Measurements from ENCODE around the gene R3HDM2.

DNA sequence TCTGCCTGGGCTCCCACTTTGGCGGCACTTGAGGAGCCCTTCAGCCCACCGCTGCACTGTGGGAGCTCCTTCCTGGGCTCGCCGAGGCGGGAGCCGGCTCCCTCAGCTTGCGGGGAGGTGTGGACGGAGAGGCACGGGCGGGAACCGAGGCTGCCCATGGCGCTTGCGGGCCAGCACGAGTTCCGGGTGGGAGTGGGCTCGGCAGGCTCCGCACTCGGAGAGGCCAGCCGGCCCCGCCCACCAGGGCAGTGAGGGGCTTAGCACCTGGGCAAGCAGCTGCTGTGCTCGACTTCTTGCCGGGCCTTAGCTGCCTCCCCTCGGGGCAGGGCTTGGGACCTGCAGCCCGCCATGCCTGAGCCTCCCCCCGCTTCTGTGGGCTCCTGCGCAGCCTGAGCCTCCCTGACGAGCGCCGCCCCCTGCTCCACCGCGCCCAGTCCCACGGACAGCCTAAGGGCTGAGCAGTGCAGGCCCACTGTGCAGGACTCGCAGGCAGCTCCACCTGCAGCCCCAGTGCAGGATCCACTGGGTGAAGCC lies 44.6 kb downstream of the R3HDM2 start:
- TF ChIP-seq, protein P1, sequence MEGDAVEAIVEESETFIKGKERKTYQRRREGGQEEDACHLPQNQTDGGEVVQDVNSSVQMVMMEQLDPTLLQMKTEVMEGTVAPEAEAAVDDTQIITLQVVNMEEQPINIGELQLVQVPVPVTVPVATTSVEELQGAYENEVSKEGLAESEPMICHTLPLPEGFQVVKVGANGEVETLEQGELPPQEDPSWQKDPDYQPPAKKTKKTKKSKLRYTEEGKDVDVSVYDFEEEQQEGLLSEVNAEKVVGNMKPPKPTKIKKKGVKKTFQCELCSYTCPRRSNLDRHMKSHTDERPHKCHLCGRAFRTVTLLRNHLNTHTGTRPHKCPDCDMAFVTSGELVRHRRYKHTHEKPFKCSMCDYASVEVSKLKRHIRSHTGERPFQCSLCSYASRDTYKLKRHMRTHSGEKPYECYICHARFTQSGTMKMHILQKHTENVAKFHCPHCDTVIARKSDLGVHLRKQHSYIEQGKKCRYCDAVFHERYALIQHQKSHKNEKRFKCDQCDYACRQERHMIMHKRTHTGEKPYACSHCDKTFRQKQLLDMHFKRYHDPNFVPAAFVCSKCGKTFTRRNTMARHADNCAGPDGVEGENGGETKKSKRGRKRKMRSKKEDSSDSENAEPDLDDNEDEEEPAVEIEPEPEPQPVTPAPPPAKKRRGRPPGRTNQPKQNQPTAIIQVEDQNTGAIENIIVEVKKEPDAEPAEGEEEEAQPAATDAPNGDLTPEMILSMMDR (IDR thresholded peaks at IDR 0.05) = no peak
- TF ChIP-seq POLR2AphosphoS5 (IDR thresholded peaks at IDR 0.05) = no peak
- no peak for TF ChIP-seq EP300 (IDR thresholded peaks at IDR 0.05)
- no peak for TF ChIP-seq POLR2A (IDR thresholded peaks at IDR 0.05; ENCODE audit: low read depth)

Data from esophagus muscularis mucosa (tissue), 4 donors.